ENCODE results near the gene RAB43. TPM values are rescaled to one million over a fixed set of nuclear protein-coding genes. Genes with fewer than 3 reads are reported as not detected.
"Not testable (repeated sequence)": the region's sequence is repeated elsewhere in the genome, so short reads cannot be mapped to it uniquely, and the experiment has no call there.

Gene RAB43
- polyA plus RNA-seq, 1 donor from 2014 or later, result 0.57 TPM

- no peak overlapping the region for H3K9ac ChIP-seq (ENCODE audit: low read length)
- no peaks in the 10 kb centered on the region for H3K36me3 ChIP-seq (ENCODE audit: insufficient read depth, low read length)
- H3K27ac ChIP-seq (ENCODE audit: low read length), result no peak overlapping the region
- H3F3A ChIP-seq (ENCODE audit: insufficient read depth, low read length, poor library complexity, severe bottlenecking), result no peaks in the 10 kb centered on the region
- no peak overlapping the region for H3K4me3 ChIP-seq (ENCODE audit: low read length)
- H3K9me2 ChIP-seq (ENCODE audit: insufficient read depth, low read length), result no peaks in the 10 kb centered on the region
- no peak overlapping the region for H3K4me2 ChIP-seq (ENCODE audit: low read length)
- H2AFZ ChIP-seq (ENCODE audit: low read depth, low read length), result no peak overlapping the region
- no peaks in the 10 kb centered on the region for H3K9me3 ChIP-seq (ENCODE audit: low read length)
- H4K20me1 ChIP-seq (ENCODE audit: insufficient read depth), result no peaks in the 10 kb centered on the region
- H3K27me3 ChIP-seq (ENCODE audit: insufficient read depth, low read depth, low read length), result no peaks in the 10 kb centered on the region
- no peaks in the 10 kb centered on the region for H3K79me2 ChIP-seq (replicated peaks; ENCODE audit: insufficient read depth, low read length)
- TF ChIP-seq RAD21 (conservative IDR thresholded peaks at IDR 0.05) (no peak), SMC3 (conservative IDR thresholded peaks at IDR 0.05; ENCODE audit: poor library complexity) (no peak), TAF1 (IDR thresholded peaks at IDR 0.05; ENCODE audit: low read depth) (no peak), REST (IDR thresholded peaks at IDR 0.05; ENCODE audit: borderline replicate concordance) (no peak), EZH2 (IDR thresholded peaks at IDR 0.05; ENCODE audit: borderline replicate concordance, insufficient read depth, low read length, poor library complexity, severe bottlenecking) (no peak), CTCF (IDR thresholded peaks at IDR 0.05; ENCODE audit: poor library complexity, severe bottlenecking) (no peak), EP300 (conservative IDR thresholded peaks at IDR 0.05; ENCODE audit: poor library complexity, severe bottlenecking) (no peak), MXI1 (conservative IDR thresholded peaks at IDR 0.05; ENCODE audit: poor library complexity, severe bottlenecking) (no peak), POLR2AphosphoS5 (IDR thresholded peaks at IDR 0.05) (no peak)
These were observed 21.3 kb downstream of the RAB43 start for GRCh38 chr3:129100274-129100673.

GRCh38 chr3:129095285-129095684 is 26.3 kb downstream of the RAB43 start:
- Histone ChIP-seq H3K4me3 (ENCODE audit: low read length) (no peak overlapping the region), H3K36me3 (ENCODE audit: insufficient read depth, low read length) (no peaks in the 10 kb centered on the region), H3K27me3 (ENCODE audit: insufficient read depth, low read depth, low read length) (no peaks in the 10 kb centered on the region), H2AFZ (ENCODE audit: low read depth, low read length) (no peak overlapping the region), H4K20me1 (ENCODE audit: insufficient read depth) (no peaks in the 10 kb centered on the region), H3F3A (ENCODE audit: insufficient read depth, low read length, poor library complexity, severe bottlenecking) (no peaks in the 10 kb centered on the region), H3K79me2 (replicated peaks; ENCODE audit: insufficient read depth, low read length) (no peaks in the 10 kb centered on the region), H3K4me2 (ENCODE audit: low read length) (no peak overlapping the region), H3K9ac (ENCODE audit: low read length) (no peak overlapping the region), H3K27ac (ENCODE audit: low read length) (no peak overlapping the region), H3K9me2 (ENCODE audit: insufficient read depth, low read length) (no peaks in the 10 kb centered on the region), H3K9me3 (ENCODE audit: low read length) (no peaks in the 10 kb centered on the region)
- TF ChIP-seq MXI1 (conservative IDR thresholded peaks at IDR 0.05; ENCODE audit: poor library complexity, severe bottlenecking) (no peak), TAF1 (IDR thresholded peaks at IDR 0.05; ENCODE audit: low read depth) (no peak), EP300 (conservative IDR thresholded peaks at IDR 0.05; ENCODE audit: poor library complexity, severe bottlenecking) (no peak), EZH2 (IDR thresholded peaks at IDR 0.05; ENCODE audit: borderline replicate concordance, insufficient read depth, low read length, poor library complexity, severe bottlenecking) (no peak), CTCF (IDR thresholded peaks at IDR 0.05; ENCODE audit: poor library complexity, severe bottlenecking) (no peak), POLR2AphosphoS5 (IDR thresholded peaks at IDR 0.05) (no peak), RAD21 (conservative IDR thresholded peaks at IDR 0.05) (no peak)

GRCh38 chr3:129088312-129088711 is 33.3 kb downstream of the RAB43 start:
- H3K27ac ChIP-seq (ENCODE audit: low read length); H3K9me2 ChIP-seq (ENCODE audit: insufficient read depth, low read length); H4K20me1 ChIP-seq (ENCODE audit: insufficient read depth); H3K9ac ChIP-seq (ENCODE audit: low read length); H3K27me3 ChIP-seq (ENCODE audit: insufficient read depth, low read depth, low read length); H3K79me2 ChIP-seq (replicated peaks; ENCODE audit: insufficient read depth, low read length); H3K9me3 ChIP-seq (ENCODE audit: low read length); H3K4me3 ChIP-seq (ENCODE audit: low read length); H3K4me2 ChIP-seq (ENCODE audit: low read length); H3K36me3 ChIP-seq (ENCODE audit: insufficient read depth, low read length); H3F3A ChIP-seq (ENCODE audit: insufficient read depth, low read length, poor library complexity, severe bottlenecking); H2AFZ ChIP-seq (ENCODE audit: low read depth, low read length): not testable (repeated sequence)

- not testable (repeated sequence) for H3K4me2 ChIP-seq (ENCODE audit: low read length); H2AFZ ChIP-seq (ENCODE audit: low read depth, low read length); H3K9me2 ChIP-seq (ENCODE audit: insufficient read depth, low read length); H3K27me3 ChIP-seq (ENCODE audit: insufficient read depth, low read depth, low read length); H3K36me3 ChIP-seq (ENCODE audit: insufficient read depth, low read length); H3F3A ChIP-seq (ENCODE audit: insufficient read depth, low read length, poor library complexity, severe bottlenecking); H3K79me2 ChIP-seq (replicated peaks; ENCODE audit: insufficient read depth, low read length); H3K4me3 ChIP-seq (ENCODE audit: low read length); H3K9ac ChIP-seq (ENCODE audit: low read length); H3K27ac ChIP-seq (ENCODE audit: low read length); H4K20me1 ChIP-seq (ENCODE audit: insufficient read depth); H3K9me3 ChIP-seq (ENCODE audit: low read length)
These were observed 33.7 kb downstream of the RAB43 start for GRCh38 chr3:129087904-129088303.
